DOHH2 (cell line): Measurements from ENCODE around the gene OSM.

Source experiments
- CTCF ChIP-seq: fragments of 200-600 bp; sonication (generic); IDR thresholded peaks from one replicate; pipeline ENCODE4 v1.5.1; 2014; ENCODE audit warnings: antibody characterized with exemption, mild to moderate bottlenecking, low read depth, low read length; ENCODE audit not compliant: poor library complexity, severe bottlenecking
- EZH2phosphoT487 ChIP-seq: fragments of 200-600 bp; sonication (generic); IDR thresholded peaks from 2 replicates; pipeline ENCODE4 v1.6.1; 2017; ENCODE audit warnings: borderline replicate concordance, mild to moderate bottlenecking, antibody characterized with exemption, low read length, moderate library complexity, mixed read lengths

GRCh38 chr22:30292069-30292970 lies 25.7 kb upstream of the OSM start:
- TF ChIP-seq CTCF = no peak
- no peak for TF ChIP-seq EZH2phosphoT487
